Measurements from ENCODE around the gene DUSP14. TPM values are rescaled to one million over a fixed set of nuclear protein-coding genes. Genes with fewer than 3 reads are reported as not detected.
"Not testable (repeated sequence)": the region's sequence is repeated elsewhere in the genome, so short reads cannot be mapped to it uniquely, and the experiment has no call there.

The DUSP14 gene
- total RNA-seq, 1 donor from 2014 or later, result 12.0 TPM

DNA sequence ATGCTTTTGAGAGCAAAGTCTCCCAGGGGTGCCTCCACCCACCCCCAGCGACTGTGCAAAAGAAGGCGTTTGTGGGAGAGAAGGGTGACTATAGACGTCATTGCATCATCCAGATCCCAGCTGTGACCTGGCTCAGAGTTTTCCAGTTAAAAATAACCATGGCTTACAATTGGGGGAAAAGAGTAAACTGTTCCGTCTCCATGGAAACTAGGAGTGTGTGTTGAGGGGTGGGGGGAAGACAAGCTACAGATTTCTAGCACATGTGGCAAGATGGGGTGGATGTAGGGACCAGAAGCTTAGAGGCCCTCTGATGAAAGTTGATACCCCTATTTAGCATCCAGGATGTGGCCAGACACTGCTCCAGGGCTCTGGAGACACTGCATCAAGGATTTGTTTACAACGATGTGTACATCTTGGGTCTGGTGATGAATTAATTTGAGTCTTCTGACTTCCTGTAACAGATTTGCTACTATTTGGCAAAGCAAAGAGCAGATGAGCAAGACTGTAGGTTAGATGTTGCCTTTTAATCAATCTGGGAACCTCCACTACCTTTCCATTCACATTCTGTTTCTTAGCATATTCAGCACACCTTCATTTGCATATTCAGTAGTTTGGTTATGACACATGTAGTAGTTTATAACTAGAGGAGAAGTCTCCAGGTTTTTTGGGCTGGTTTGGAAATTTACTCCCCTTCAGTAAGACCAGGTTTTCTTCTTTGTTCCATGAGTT, 6.2 kb upstream of the DUSP14 start:
- intact Hi-C loops (cut with micrococcal nuclease), result no loop called here

DNA sequence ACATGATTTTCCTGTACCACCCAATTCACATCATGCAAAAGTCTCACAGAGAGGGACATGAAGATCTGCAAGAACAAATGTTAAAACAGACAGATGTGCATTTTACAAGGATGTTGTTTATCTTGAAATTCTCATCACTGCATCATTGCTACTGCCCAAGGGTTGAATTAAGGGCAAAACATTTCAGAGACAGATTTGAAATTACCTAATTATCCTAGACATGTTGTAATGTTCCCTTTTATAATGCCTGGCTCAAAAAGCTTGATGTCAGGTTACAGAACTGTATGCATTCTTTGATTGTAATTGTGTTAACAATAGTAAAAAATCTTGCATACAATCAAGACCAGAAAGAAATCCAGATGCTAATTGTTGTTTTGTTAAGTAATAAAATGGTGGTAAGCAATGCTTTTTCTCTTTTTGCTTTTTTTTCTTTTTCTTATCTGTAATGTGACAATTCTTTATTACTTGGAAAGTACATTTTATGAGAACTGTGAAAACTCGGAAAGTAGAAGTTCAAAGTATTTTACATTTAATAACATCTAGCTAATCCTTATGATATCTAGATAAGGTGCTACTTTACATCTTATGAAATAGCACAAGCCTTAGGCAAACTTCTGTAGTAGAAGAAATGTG, 3.6 kb upstream of the DUSP14 start:
- intact Hi-C loops (cut with micrococcal nuclease), result loop anchor here (5.0 kb wide), 1 partner anchor 999 kb away; the partner anchor contains the start of gene ZNHIT3

DNA sequence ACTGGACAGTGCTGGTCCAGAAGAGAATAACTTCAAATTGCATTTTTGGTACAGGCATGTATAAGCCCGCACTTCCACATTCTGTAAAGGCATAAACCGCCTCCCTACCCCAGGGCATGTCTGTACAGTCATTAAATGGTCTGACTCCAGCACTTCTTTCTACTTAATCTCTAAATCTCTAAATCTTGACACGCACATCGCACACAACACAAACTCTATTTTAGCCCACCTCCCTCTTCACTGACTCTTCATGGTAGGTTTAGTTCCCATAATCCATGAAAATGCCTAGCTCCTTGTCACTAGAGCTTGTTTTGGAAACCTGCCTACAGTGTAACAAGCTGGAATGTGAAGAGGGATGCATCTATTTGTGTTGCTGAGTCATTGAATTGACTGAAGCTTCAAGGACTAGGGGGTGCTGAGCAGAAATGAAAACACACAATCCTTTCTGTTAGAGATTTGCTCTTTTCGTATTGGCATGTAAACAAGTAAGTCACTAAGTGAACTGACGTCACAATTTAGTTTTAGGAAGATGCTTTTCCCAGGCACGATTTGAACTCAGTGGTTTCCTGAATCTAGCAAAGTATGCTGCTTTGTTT, 1.6 kb upstream of the DUSP14 start:
- intact Hi-C loops (cut with micrococcal nuclease), result loop anchor here (1.0 to 5.0 kb wide), 2 partner anchors 81 to 1001 kb away; partner anchors contain the start of gene ZNHIT3

DNA sequence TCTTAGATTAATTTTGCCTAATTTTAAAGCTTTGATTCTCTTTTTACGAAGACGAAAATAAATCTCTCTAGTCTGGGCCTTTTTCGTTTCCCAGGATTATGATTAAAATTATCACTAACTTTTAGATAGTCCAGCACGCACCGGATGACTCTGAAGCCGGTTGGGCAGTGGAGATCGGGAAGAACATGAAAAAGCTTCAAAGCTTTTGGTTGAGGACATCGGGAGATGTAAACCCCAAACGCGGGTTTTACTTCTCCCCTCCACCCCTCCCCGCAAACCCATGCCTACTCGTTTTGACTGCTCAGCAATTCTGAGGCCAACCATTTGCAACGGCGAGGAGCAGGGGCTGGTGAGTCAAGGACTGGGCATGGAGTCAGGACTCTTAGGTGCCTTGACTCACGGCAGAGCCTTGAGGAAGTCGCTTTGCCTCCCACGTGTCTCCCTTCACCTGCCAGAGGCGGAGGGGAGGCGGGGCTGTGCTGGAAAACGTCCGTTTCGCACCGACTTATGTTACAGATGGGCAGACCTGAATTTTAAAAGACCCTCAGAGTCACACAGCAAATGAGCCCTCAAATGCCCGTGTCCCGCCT, 989 bp upstream of the DUSP14 start:
- intact Hi-C loops (cut with micrococcal nuclease), result loop anchor here (1.0 to 5.0 kb wide), 2 partner anchors 81 to 1001 kb away; partner anchors contain the start of gene ZNHIT3

DNA sequence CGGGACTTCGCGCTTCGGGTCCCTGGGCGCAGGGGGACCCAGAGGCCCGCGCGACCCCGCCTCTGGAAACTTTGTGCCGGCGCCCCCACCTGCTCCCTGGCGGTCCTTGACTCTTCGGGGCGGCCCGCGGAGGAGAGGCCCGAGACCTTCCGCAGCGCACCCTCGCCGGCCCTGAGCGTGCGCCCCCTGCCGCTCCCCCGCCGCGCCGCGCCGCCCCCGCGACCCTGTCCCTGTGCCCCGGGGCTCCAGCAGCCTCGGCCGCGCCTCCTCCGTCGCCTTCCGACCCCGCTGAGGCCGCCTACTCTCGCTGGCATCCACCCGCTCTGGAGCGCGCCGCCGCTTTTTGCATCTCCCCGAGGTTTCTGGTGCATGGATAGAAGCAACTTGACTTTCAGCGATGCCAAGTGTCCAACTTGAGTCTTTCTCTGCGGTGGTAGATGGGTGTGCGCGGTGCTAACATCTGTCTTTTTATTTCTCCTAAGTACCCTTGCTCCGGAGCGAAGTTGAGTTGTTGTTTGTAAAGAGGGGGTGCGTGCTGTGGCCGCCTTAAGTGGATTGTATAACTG, 414 bp downstream of the DUSP14 start:
- intact Hi-C loops (cut with micrococcal nuclease), result no loop called here

DNA sequence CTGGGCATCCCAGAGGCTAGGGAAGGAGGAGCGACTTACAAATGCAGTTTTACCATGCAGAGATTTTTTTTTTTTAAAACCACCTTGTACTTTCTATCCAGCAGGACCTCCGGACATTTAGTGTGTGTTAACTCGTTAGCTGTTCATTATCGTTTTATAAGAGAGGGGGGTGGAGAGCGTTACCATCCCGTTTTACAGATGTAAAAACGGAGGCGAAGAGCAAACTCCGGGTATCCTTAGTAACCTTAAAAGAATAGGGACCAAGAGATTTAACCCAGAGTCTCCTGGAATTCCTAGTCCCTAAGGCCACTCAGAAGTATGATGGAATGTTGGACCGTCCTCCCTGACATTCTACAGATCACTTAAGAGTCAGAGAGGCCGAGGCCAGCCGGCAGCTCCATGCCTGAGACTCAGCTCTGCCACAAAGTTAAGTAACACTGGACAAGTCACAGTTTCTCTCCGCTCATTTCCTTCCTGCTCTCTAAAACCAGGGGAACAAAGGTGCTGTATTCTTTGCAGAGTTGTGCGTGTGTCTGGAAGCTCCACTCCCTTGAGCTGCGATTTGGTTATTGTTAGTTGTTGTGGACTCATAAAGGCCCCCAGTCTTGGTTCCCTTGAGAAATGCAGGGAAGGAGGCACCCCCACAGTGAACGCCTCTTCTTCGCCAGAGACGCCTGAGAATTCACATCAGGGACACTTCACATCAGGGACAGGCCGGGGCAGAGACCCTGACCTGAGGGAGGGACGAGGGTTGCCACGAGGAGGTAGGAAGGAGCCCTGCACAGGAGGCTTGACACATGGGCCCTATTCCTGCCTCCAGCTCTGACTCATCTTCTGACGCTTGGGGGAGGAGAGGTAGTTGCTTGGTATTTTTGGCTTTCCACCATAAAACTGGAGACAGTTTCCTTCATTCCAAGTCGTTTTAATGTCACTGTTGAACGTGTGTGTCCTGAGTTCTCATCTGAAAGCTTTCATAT, 1.2 kb downstream of the DUSP14 start:
- intact Hi-C loops (cut with micrococcal nuclease), result no loop called here

DNA sequence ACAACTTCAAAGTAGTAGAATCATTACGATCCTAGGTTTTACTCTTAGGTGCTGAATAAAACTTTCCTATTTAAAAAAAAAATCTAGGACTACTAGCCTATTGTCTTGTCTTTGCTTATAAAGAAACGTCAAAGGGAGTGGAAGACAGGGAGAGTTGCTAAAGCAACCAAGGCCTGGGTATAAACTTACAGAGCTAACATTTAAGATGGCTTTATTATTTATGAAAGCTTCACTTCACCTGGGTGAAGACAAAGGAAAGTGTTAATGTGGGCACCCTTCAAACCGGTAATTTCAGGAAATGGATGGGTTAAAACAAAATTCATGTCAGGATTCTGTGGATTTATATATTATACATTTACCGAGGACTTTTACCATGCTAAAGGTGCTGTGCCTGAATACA, 2.5 kb downstream of the DUSP14 start:
- intact Hi-C loops (cut with micrococcal nuclease), result no loop called here

DNA sequence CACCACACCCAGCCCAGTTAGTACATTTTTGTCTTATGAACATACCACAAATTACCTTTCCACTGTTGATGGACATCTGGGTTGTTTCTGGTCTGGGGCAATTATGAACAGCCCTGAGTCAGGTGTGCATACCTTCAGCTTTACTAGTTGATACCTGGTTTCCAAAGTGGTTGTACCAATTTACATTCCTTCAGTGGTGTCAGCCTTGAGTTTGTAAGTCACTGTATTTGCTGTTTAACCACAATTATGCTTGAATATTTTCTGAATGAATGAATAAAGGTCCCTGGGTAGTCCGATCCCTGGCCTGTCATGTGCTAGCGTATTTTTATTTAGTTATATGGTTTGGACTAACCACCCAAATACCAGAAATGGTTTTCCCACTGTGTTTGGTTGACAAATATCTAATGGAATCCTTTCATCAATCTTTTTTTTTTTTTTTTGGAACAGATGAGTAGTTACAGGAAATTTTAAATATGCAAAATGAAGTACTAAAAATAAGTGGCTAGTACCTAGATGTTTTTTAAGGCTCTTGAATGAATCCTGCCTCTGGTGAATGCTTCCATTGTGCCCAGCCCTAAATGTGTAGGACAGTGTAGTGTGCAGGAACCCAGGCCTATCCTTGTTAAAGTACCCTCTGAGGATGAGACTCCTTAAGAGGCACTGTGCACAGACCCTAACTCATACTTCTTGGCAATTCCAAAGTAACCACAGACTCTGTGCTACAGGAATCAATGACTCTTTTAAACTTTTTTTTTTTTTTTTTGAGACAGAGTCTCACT, 3.7 kb downstream of the DUSP14 start:
- intact Hi-C loops (cut with micrococcal nuclease), result no loop called here

DNA sequence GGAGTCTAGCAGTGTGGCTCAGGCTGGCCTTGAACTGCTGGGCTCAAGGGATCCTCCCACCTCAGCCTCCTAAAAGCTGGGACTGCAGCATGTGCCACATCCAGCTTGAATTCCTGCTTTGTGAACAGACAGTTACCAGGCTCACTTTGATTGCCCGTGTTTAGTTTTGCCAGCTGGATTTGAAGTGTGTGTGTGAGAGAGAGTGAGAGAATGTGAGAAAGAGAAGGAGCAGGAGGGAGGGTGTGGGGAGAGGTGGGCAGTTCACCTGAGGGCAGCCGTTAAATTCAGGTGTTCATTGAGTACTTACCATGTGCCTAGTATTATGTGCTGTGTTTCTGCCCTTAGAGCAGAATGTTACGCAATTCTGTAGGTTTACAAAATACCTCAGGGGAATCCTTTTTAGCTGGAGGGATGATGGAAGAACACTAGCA, 4.7 kb downstream of the DUSP14 start:
- intact Hi-C loops (cut with micrococcal nuclease), result no loop called here

DNA sequence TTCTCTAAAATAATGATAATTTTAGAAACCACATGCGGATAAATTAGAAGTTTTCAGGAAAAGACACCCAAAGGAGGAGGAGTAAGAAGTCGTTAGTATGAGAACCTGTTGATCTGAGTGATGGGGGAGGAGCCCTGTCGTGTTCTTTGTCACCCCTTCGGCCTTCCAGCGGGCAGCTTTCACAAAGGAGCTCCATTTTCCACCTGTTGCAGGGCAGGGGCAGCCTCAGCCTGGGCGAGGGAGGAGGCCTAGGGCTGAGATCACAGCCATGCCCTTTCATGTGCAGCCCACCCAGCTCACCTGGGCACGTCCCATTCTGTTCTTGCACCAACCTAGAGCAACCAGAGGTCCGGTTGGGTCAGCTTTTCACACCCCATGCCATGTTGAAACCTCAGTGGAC, 5.3 kb downstream of the DUSP14 start:
- intact Hi-C loops (cut with micrococcal nuclease), result no loop called here

DNA sequence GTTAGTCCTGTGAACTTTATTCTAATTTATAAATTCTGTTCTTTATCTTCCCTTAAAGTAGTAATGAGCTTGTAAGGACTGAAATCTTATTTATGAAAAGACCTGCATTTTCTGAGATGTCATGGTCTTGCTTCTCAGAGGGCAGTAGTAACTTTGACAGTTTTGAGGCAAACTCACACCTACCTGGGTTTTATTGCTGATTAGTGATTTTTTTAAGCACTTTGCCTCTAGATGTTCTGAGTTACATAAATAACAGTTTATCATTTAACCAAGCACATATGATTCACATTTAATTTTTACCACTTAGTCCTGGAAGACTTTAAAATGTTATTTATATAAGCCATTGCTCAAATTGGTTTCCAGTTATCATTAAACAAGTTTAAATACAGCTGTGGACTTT, 10.7 kb downstream of the DUSP14 start:
- intact Hi-C loops (cut with micrococcal nuclease), result no loop called here

DNA sequence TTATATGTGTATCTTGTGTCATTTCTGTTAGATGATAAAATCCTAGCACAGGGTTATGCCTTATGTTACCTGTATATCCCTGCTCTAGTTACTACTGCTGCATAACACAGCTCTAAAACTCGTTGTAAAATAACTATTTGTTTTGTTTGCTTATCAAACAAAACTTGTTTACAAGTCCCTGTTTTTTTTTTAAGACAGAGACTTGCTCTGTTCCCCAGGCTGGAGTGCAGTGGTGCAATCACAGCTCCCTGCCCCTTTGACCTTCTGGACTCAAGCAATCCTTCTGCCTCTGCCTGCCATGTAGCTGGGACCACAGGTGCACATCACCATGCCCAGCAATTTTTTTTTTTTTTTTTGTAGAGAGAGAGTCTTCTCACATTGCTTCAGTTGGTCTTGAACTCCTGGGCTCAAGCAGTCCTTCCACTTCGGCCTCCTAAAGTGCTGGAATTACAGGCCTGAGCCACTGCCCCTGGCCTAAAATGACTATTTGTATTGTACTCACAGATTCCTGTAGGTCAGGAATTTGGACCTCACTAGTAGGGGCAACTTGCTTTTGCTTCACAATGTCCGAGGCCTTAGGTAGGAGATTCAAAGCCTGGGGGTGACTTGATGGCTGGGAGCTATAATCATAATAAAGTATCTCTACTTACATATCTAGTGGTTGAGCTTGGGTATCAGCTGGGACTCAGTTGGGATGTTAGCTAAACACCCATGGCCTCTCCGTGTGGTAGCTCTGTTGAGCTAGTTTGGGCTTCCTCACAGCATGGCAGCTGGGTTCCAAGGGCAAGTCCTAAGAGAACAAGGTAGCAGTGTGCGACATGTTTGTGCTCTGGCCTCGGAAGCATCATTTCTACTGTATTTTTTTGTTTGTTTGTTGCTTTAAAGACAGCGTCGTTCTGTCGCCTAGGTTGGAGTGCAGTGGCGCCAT, 12.6 kb downstream of the DUSP14 start:
- intact Hi-C loops (cut with micrococcal nuclease), result no loop called here

DNA sequence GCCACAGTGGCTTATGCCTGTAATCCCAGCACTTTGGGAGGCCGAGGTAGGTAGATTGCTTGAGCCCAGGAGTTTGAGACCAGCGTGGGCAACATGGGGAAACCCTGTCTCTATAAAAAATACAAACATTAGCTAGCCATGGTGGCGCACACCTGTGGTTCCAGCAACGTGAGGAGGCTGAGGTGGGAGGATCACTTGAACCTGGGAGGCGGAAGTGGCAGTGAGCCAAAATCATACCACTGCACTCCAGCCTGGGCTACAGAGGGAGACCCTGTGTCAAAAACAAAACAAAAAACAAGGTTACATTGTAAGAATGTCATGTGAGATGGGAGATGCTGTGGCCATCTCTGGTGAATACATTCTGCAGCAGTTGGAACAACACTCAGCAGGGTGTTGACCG, 13.5 kb downstream of the DUSP14 start:
- intact Hi-C loops (cut with micrococcal nuclease), result no loop called here

DNA sequence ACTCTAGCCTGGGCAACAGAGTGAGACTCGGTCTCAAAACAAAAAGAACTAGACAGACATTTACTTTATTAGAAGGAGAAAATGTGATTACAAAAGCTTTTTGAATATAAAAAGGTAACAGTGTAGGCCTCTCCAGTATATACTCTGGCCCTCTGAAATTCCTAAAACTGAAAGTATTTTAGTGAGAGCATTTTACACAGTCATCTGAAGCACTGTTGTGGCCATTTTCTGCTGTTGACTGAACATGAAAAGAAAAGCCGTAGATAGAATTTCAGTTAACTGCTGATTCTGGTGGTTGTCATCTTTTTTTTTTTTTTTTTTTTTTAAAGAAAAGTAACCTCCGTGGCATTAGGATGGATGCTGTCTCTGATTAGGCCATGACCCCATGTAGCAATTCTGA, 15.6 kb downstream of the DUSP14 start:
- intact Hi-C loops (cut with micrococcal nuclease), result no loop called here

DNA sequence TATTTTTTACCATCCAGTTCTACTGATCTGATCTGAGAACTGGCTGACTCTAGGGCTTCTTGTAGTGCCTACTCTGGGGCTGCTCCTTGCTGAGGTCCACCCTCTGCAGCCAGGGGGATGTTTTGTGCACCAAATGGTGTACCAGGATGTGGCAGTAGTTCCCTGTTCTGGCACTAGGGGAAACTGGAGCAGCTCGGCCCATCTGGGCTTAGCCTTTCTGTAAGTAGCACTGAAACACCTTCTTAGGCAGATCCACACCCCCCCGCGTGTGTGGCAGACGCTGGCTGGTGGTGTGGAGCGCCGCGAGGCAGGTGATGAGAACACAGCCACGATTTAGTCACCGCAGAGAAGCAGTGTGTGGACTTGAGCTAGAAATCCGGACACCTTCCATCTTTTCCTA, 17.0 kb downstream of the DUSP14 start:
- intact Hi-C loops (cut with micrococcal nuclease), result no loop called here

DNA sequence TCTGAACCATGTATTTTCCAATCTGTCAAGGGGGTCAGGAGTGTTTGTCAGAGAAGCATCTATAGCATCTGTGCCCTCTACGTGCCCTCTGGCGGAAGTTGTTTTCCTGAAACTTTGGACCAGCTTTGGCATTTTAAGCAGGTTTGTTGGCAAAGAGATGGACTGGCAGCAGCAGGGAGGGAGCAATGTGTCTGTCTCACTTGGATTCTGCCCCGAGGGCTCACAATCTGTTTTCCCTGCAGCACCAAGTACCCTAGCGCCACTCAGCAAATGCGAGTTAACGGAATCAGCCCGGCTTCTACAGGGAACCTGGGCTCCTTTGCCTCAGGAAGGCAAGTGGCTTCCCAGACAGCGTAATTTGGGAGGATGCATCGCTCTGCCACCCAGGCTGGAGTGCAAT, 17.4 kb downstream of the DUSP14 start:
- intact Hi-C loops (cut with micrococcal nuclease), result no loop called here

DNA sequence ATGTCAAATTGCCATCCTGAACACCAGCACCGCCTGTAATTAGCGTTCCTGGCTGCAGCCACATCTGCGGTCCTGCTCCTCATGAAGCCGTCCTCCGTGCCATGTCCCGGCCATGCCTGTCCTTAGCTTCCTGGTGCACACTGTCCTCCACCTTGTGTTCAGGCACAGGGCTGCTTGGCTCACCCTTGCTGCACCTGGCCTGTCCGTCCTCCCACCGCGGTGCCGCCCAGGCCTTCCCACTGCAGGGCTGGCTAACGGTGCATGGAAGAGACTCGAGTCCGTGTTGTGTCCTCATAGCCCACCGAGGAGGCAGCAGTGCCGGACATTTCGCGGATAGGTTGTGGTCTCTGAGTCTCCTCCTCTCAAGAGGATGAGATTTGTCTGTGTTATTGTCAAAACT, 20.4 kb downstream of the DUSP14 start:
- intact Hi-C loops (cut with micrococcal nuclease), result no loop called here

DNA sequence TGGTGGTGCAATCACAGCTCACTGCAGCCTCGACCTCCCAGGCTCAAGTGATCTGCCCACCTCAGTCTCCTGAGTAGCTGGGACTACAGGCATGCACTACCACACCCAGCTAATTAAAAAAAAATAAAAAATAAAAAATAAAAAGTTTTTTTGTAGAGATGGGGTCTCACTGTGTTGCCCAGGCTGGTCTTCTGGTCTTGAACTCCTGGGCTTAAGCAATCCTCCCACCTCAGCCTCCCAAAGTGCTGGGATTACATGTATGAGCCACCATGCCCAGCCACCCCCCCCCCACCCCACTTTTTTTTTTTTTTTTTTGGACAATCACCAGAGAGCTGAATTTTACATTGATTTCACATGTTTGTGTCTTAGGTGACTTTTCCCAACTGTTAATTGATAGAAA, 22.0 kb downstream of the DUSP14 start:
- intact Hi-C loops (cut with micrococcal nuclease), result not testable (repeated sequence)
